Lung (tissue), 12 donors: ENCODE data around the gene DCST1. TPM values are rescaled to one million over a fixed set of nuclear protein-coding genes. Genes with fewer than 3 reads are reported as not detected.
"Not testable (repeated sequence)": the region's sequence is repeated elsewhere in the genome, so short reads cannot be mapped to it uniquely, and the experiment has no call there.

Experiments
- ATAC-seq: fragments of 200-7000 bp; cut with Tn5 transposase; one replicate; pipeline ENCODE4 v1.9.1; 2020; ENCODE audit warnings: moderate number of reproducible peaks; ENCODE audit not compliant: insufficient read depth, low FRiP score
- DNase-seq, 3 donors: peaks; one replicate each; pipeline ENCODE4 v3.0.0-alpha.2; 2013 to 2017
- H3K27ac ChIP-seq, 2 donors: one replicate each; pipeline ENCODE4 v1.5.1; 2013; ENCODE audit warnings: mild to moderate bottlenecking in 2 of 2, moderate library complexity in 2 of 2, control low read depth in 1 of 2, inconsistent platforms in 1 of 2, low read depth in 1 of 2, low read length in 1 of 2
- H3K27me3 ChIP-seq, 3 donors: one replicate each; pipeline ENCODE4 v1.5.1; 2013; ENCODE audit warnings: low read length in 2 of 3; ENCODE audit not compliant: control insufficient read depth in 3 of 3, insufficient read depth in 3 of 3
- H3K36me3 ChIP-seq, 4 donors: one replicate each; pipeline ENCODE4 v1.5.1; 2013; ENCODE audit warnings: low read length in 4 of 4, mild to moderate bottlenecking in 1 of 4, moderate library complexity in 1 of 4; ENCODE audit not compliant: control insufficient read depth in 4 of 4, insufficient read depth in 4 of 4
- H3K4me1 ChIP-seq, 5 donors: one replicate each; pipeline ENCODE4 v1.5.1; 2013; ENCODE audit warnings: low read length in 5 of 5, mild to moderate bottlenecking in 2 of 5, moderate library complexity in 1 of 5; ENCODE audit not compliant: control insufficient read depth in 5 of 5, insufficient read depth in 5 of 5
- H3K4me3 ChIP-seq: one replicate; pipeline ENCODE4 v1.5.1; 2013; ENCODE audit warnings: mild to moderate bottlenecking, control low read depth, moderate library complexity
- H3K9ac ChIP-seq, 2 donors: one replicate each; pipeline ENCODE4 v1.5.1; 2013; ENCODE audit warnings: low read length in 2 of 2, control low read depth in 1 of 2; ENCODE audit not compliant: insufficient read depth in 1 of 2
- H3K9me3 ChIP-seq, 4 donors: one replicate each; pipeline ENCODE4 v1.5.1; 2013; ENCODE audit warnings: low read length in 3 of 4, mild to moderate bottlenecking in 1 of 4, moderate library complexity in 1 of 4; ENCODE audit not compliant: control insufficient read depth in 4 of 4, insufficient read depth in 3 of 4
- WGBS, 2 donors: extraction: QIAGEN DNeasy Blood & Tissue Kit; methylation state at CpG; one replicate each; pipeline ENCODE4 v1.1.7; 2013; 5-methylcytosine and 5-hydroxymethylcytosine counted together
- polyA plus RNA-seq, 2 donors: library from polyadenylated mRNA; stranded (reverse); fragments of 200-250 nt; gene quantifications; one replicate each; pipeline ENCODE4 v1.2.1, GENCODE V29; 2013
- total RNA-seq, 2 donors: library from RNA; depleted of rRNA in 1 of 2; stranded (reverse); fragments of >200 nt in 1 of 2; gene quantifications; one replicate each; pipeline ENCODE4 v1.2.1, GENCODE V29; 2014 to 2021
- TF ChIP-seq, protein P1 (sequence below): IDR thresholded peaks from 2 replicates; pipeline ENCODE4 v1.5.1; 2012; ENCODE audit warnings: mild to moderate bottlenecking; ENCODE audit errors: control extremely low read depth, extremely low read depth
- donor health status: control.
- donor health status: control.
- donor health status: Bipolar disorder and iron deficiency.
- donor health status: healthy.
- donor health status: DM: yes; HTN: yes; CAD: no.

The DCST1 gene
- total and polyA plus RNA-seq, 4 donors, result 0.08 to 0.20 TPM; not detected in 2

- H3K9ac ChIP-seq, H3K36me3 ChIP-seq, H3K9me3 ChIP-seq, H3K4me3 ChIP-seq, H3K27me3 ChIP-seq, ATAC-seq, H3K27ac ChIP-seq: not testable (repeated sequence)
- H3K4me1 ChIP-seq, result peaks cover 0 to 13% (median 5%) of the 10 kb centered on the region in 5 donors
- DNase-seq, result peak; percentile 79 to 85 (median 82)
- 63 to 72% methylated on average over 10 to 13 of the region's 13 CpGs for WGBS, 2 donors
- TF ChIP-seq, protein P1, sequence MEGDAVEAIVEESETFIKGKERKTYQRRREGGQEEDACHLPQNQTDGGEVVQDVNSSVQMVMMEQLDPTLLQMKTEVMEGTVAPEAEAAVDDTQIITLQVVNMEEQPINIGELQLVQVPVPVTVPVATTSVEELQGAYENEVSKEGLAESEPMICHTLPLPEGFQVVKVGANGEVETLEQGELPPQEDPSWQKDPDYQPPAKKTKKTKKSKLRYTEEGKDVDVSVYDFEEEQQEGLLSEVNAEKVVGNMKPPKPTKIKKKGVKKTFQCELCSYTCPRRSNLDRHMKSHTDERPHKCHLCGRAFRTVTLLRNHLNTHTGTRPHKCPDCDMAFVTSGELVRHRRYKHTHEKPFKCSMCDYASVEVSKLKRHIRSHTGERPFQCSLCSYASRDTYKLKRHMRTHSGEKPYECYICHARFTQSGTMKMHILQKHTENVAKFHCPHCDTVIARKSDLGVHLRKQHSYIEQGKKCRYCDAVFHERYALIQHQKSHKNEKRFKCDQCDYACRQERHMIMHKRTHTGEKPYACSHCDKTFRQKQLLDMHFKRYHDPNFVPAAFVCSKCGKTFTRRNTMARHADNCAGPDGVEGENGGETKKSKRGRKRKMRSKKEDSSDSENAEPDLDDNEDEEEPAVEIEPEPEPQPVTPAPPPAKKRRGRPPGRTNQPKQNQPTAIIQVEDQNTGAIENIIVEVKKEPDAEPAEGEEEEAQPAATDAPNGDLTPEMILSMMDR, result peak; percentile 5
These were observed 38.2 kb upstream of the DCST1 start for GRCh38 chr1:154995301-154995983.

- no peak for DNase-seq
- WGBS, 2 donors, result 71 to 77% methylated on average over 15 of the region's 15 CpGs
- H3K27ac ChIP-seq, result no peak overlapping the region
These were observed 36.5 kb upstream of the DCST1 start for GRCh38 chr1:154996966-154997701.

GRCh38 chr1:154998201-154998780, 35.3 kb upstream of the DCST1 start:
- Histone ChIP-seq H3K27ac (no peak overlapping the region), H3K4me1 (peaks cover 0 to 20% (median 5%) of the 10 kb centered on the region in 5 donors), H3K27me3 (no peaks in the 10 kb centered on the region), H3K36me3 (no peaks in the 10 kb centered on the region), H3K9me3 (no peaks in the 10 kb centered on the region), H3K4me3 (no peak overlapping the region), H3K9ac (no peak overlapping the region)
- DNase-seq (no peak), ATAC-seq (no peak)
- TF ChIP-seq, protein P1, result no peak
- WGBS, 2 donors, result 75 to 76% methylated on average over 15 to 16 of the region's 16 CpGs

More at GRCh38 chr1:154996966-154997701, 36.5 kb upstream of the DCST1 start:
- Histone ChIP-seq H3K9ac (no peak overlapping the region), H3K4me3 (no peak overlapping the region), H3K27me3 (no peaks in the 10 kb centered on the region), H3K4me1 (peaks cover 0 to 16% (median 5%) of the 10 kb centered on the region in 5 donors), H3K36me3 (no peaks in the 10 kb centered on the region), H3K9me3 (no peaks in the 10 kb centered on the region)
- TF ChIP-seq, protein P1, result no peak
- no peak for ATAC-seq
